HG03066 (cell line): Measurements from ENCODE around the gene PACSIN2.

ENCODE experiments used
- ATAC-seq: cut with Tn5 transposase; IDR thresholded peaks from one replicate; pipeline ENCODE4 v1.9.1; 2021; ENCODE audit warnings: low read depth; ENCODE audit not compliant: unreplicated experiment

PACSIN2 gene

GRCh38 chr22:42910221-42910942 lies 104.6 kb downstream of the PACSIN2 start:
- no peak for ATAC-seq

GRCh38 chr22:42909363-42910058 lies 105.4 kb downstream of the PACSIN2 start:
- ATAC-seq, result no peak

GRCh38 chr22:42908374-42908746 lies 106.6 kb downstream of the PACSIN2 start:
- ATAC-seq, result no peak

GRCh38 chr22:42907404-42908373 lies 107.3 kb downstream of the PACSIN2 start:
- ATAC-seq, result no peak

- ATAC-seq, result no peak
These were observed 108.2 kb downstream of the PACSIN2 start for GRCh38 chr22:42906605-42907348.

- no peak for ATAC-seq
These were observed 109.2 kb downstream of the PACSIN2 start for GRCh38 chr22:42905702-42906183.

GRCh38 chr22:42905217-42905616 lies 109.7 kb downstream of the PACSIN2 start:
- ATAC-seq, result no peak

- ATAC-seq, result no peak
These were observed 110.9 kb downstream of the PACSIN2 start for GRCh38 chr22:42904050-42904449.

GRCh38 chr22:42902875-42903510 lies 112.0 kb downstream of the PACSIN2 start:
- ATAC-seq, result no peak

- no peak for ATAC-seq
These were observed 113.0 kb downstream of the PACSIN2 start for GRCh38 chr22:42901790-42902508.

GRCh38 chr22:42897960-42898359 lies 117.0 kb downstream of the PACSIN2 start:
- ATAC-seq, result no peak

GRCh38 chr22:42895541-42895981 lies 119.4 kb downstream of the PACSIN2 start:
- no peak for ATAC-seq

- no peak for ATAC-seq
These were observed 119.9 kb downstream of the PACSIN2 start for GRCh38 chr22:42895087-42895486.

GRCh38 chr22:42893371-42894150 lies 121.4 kb downstream of the PACSIN2 start:
- no peak for ATAC-seq

GRCh38 chr22:42892571-42893316 lies 122.2 kb downstream of the PACSIN2 start:
- ATAC-seq, result no peak

- ATAC-seq, result no peak
These were observed 122.8 kb downstream of the PACSIN2 start for GRCh38 chr22:42892156-42892555.

GRCh38 chr22:42891696-42892095 lies 123.3 kb downstream of the PACSIN2 start:
- ATAC-seq, result no peak

GRCh38 chr22:42891008-42891407 lies 123.9 kb downstream of the PACSIN2 start:
- no peak for ATAC-seq
